Right lobe of liver (tissue), 4 donors: ENCODE data around the gene MC2R.

ENCODE experiments used
- POLR2A ChIP-seq: fragments of 450-650 bp; IDR thresholded peaks from one replicate; pipeline ENCODE4 v1.6.1; 2017; ENCODE audit warnings: antibody characterized with exemption, mild to moderate bottlenecking
- TF ChIP-seq, protein P1 (sequence below), 4 donors: fragments of 200-600 bp in 3 of 4; fragments of 450-650 bp in 1 of 4; IDR thresholded peaks; one replicate each; pipeline versions ENCODE4 v1.5.1 to v1.8.0; 2016 to 2022; ENCODE audit warnings: antibody characterized with exemption in 4 of 4, mild to moderate bottlenecking in 2 of 4
- donor health status: DM: no; HTN: no; CAD: no.
- donor health status: DM: no; HTN: no; CAD: no.
- donor health status: DM: no; HTN: yes; CAD: no.

- TF ChIP-seq, protein P1, sequence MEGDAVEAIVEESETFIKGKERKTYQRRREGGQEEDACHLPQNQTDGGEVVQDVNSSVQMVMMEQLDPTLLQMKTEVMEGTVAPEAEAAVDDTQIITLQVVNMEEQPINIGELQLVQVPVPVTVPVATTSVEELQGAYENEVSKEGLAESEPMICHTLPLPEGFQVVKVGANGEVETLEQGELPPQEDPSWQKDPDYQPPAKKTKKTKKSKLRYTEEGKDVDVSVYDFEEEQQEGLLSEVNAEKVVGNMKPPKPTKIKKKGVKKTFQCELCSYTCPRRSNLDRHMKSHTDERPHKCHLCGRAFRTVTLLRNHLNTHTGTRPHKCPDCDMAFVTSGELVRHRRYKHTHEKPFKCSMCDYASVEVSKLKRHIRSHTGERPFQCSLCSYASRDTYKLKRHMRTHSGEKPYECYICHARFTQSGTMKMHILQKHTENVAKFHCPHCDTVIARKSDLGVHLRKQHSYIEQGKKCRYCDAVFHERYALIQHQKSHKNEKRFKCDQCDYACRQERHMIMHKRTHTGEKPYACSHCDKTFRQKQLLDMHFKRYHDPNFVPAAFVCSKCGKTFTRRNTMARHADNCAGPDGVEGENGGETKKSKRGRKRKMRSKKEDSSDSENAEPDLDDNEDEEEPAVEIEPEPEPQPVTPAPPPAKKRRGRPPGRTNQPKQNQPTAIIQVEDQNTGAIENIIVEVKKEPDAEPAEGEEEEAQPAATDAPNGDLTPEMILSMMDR (IDR thresholded peaks at IDR 0.05) = no peak
- no peak for TF ChIP-seq POLR2A
Observed at GRCh38 chr18:13879492-13879891, 35.8 kb downstream of the MC2R start.
